K562 (cell line): ENCODE data around the gene APOBEC3A. TPM values are rescaled to one million over a fixed set of nuclear protein-coding genes. Genes with fewer than 3 reads are reported as not detected.
A peak's percentile ranks its signal among the peaks of the same experiment; 100 is the strongest.

Experiments used
- ATAC-seq: fragments of 200-7000 bp; cut with Tn5 transposase; 3 replicates; pipeline ENCODE4 v1.9.1; 2020; ENCODE audit warnings: moderate library complexity
- BruUV-seq: library from RNA; stranded (reverse); fragments of 400-500 nt; replicated peaks from 2 replicates; lab custom pipeline; 2021; lab: Mats Ljungman, UMichigan
- CTCF ChIA-PET: fragments of 300-600 bp; formaldehyde crosslinking; extraction: SDS; loops from one replicate; lab custom pipeline; 2021; ENCODE audit warnings: low intra/inter-chr PET ratio; lab: Yijun Ruan, JAX
- POLR2A ChIA-PET: fragments of 300-600, 350-650 bp; sonication (Branson Sonifier 250); formaldehyde crosslinking; extraction: SDS; loops from one replicate; lab custom pipeline; 2021; ENCODE audit warnings: antibody characterized with exemption, inconsistent platforms; lab: Yijun Ruan, JAX
- DNase-seq, 4 experiments: peaks; one replicate each; pipeline versions ENCODE4 v3.0.0 to v3.0.0-alpha.2; 2011 to 2018; ENCODE audit warnings: low spot score in 3 of 4, mixed read lengths in 3 of 4; ENCODE audit errors: extremely low read depth in 1 of 4
- FAIRE-seq: peaks from 2 replicates; lab custom pipeline; 2011; peaks lifted over from hg19 to GRCh38; lab: Jason Lieb, UNC
- H2AFZ ChIP-seq: 2 replicates; pipeline ENCODE4 v1.6.0; 2011; ENCODE audit warnings: low read depth, low read length, control low read depth, inconsistent platforms
- H3K27ac ChIP-seq: fragments of 200-600 bp; 3 replicates; pipeline ENCODE4 v1.8.0; 2011; ENCODE audit warnings: low read depth, mild to moderate bottlenecking, control low read depth, inconsistent platforms, low read length, moderate library complexity, mixed read lengths; ENCODE audit errors: extremely low read depth
- H3K27me3 ChIP-seq, 2 experiments: fragments of 300-600 bp in 1 of 2; 2 replicates in 1 of 2; 3 replicates in 1 of 2; pipeline versions ENCODE4 v1.6.0 to v1.8.0; 2011; ENCODE audit warnings: inconsistent platforms in 2 of 2, low read length in 2 of 2, mild to moderate bottlenecking in 1 of 2, mixed read lengths in 1 of 2, moderate library complexity in 1 of 2; ENCODE audit not compliant: control insufficient read depth in 2 of 2, insufficient read depth in 2 of 2
- H3K36me3 ChIP-seq: fragments of 300-600 bp; 3 replicates; pipeline ENCODE4 v1.8.0; 2011; ENCODE audit warnings: mild to moderate bottlenecking, low read length, inconsistent platforms; ENCODE audit not compliant: control insufficient read depth, insufficient read depth
- H3K4me1 ChIP-seq, 2 experiments: fragments of 200-600 bp in 1 of 2; replicated peaks in 1 of 2; 2 replicates in 1 of 2; 3 replicates in 1 of 2; pipeline versions ENCODE4 v1.5.1 to v1.8.0; 2011; ENCODE audit warnings: inconsistent platforms in 2 of 2, low read length in 2 of 2, mild to moderate bottlenecking in 1 of 2, mixed read lengths in 1 of 2, moderate library complexity in 1 of 2; ENCODE audit not compliant: control insufficient read depth in 2 of 2, insufficient read depth in 2 of 2
- H3K4me2 ChIP-seq: 2 replicates; pipeline ENCODE4 v1.6.1; 2011; ENCODE audit warnings: low read length, control low read depth, inconsistent platforms, mixed read lengths; ENCODE audit not compliant: insufficient read depth
- H3K4me3 ChIP-seq: fragments of 200-600 bp; sonication (generic), shearing (Covaris generic); 2 replicates; pipeline ENCODE4 v1.5.1; 2016; ENCODE audit warnings: control low read depth, inconsistent platforms
- H3K79me2 ChIP-seq: fragments of 200-600 bp; 3 replicates; pipeline ENCODE4 v1.8.0; 2011; ENCODE audit warnings: low read length, inconsistent platforms; ENCODE audit not compliant: control insufficient read depth, insufficient read depth
- H3K9ac ChIP-seq, 2 experiments: 2 replicates each; pipeline versions ENCODE4 v1.6.0 to v1.6.1; 2011; ENCODE audit warnings: low read depth in 2 of 2, low read length in 2 of 2, control low read depth in 1 of 2, inconsistent platforms in 1 of 2, mild to moderate bottlenecking in 1 of 2, mixed read lengths in 1 of 2; ENCODE audit not compliant: insufficient read depth in 1 of 2
- H3K9me1 ChIP-seq: one replicate; pipeline ENCODE4 v1.6.0; 2011; ENCODE audit warnings: inconsistent platforms, mild to moderate bottlenecking, low read length, moderate library complexity; ENCODE audit not compliant: control insufficient read depth, insufficient read depth
- H3K9me3 ChIP-seq: replicated peaks from 2 replicates; pipeline ENCODE4 v1.5.1; 2011; ENCODE audit warnings: low read depth, low read length, inconsistent platforms; ENCODE audit not compliant: control insufficient read depth, insufficient read depth
- H4K20me1 ChIP-seq: replicated peaks from 2 replicates; pipeline ENCODE4 v1.6.1; 2011; ENCODE audit warnings: low read length, inconsistent platforms, mixed read lengths; ENCODE audit not compliant: control insufficient read depth, insufficient read depth
- FOS ChIP-seq: IDR thresholded peaks from 3 replicates; pipeline ENCODE4 v1.6.1; 2011; ENCODE audit not compliant: insufficient read length; ENCODE audit errors: extremely low read depth
- HMGN3 ChIP-seq: IDR thresholded peaks from 2 replicates; pipeline ENCODE4 v1.6.1; 2011; ENCODE audit warnings: borderline replicate concordance, low read depth, mild to moderate bottlenecking, mixed read lengths, low read length; ENCODE audit not compliant: insufficient read length; ENCODE audit errors: extremely low read depth
- SMC3 ChIP-seq: conservative IDR thresholded peaks from 2 replicates; pipeline ENCODE4 v1.6.1; 2011; ENCODE audit warnings: low read depth, low read length, improper control_type of control experiment; ENCODE audit not compliant: insufficient read depth
- STAG1 ChIP-seq: sonication (generic); formaldehyde crosslinking; IDR thresholded peaks from 2 replicates; pipeline ENCODE4 v1.5.0; 2020; ENCODE audit warnings: missing genetic modification reagents, borderline replicate concordance
- ZNF311 ChIP-seq: fragments of 250-450 bp; sonication (Bioruptor Pico); IDR thresholded peaks from 2 replicates; pipeline ENCODE4 v1.4.0; 2020; ENCODE audit warnings: mild to moderate bottlenecking, moderate library complexity
- WGBS: fragments of 100-300 bp; shearing (Covaris generic); methylation state at CpG from one replicate; pipeline ENCODE4 v1.1.6; 2016; ENCODE audit warnings: low coverage, mixed read lengths; ENCODE audit not compliant: insufficient coverage; ENCODE audit errors: missing lambda C conversion rate; 5-methylcytosine and 5-hydroxymethylcytosine counted together
- in situ Hi-C: fragments of 300-500 bp; cut with MboI; formaldehyde crosslinking; loops from 4 replicates; pipeline ENCODE4 v1.15.0; 2018; ENCODE audit warnings: inconsistent platforms, mixed read lengths
- intact Hi-C: fragments of 100-400 bp; cut with micrococcal nuclease; formaldehyde crosslinking; loops from 2 replicates; pipeline ENCODE4 v1.14.2; 2022
- polyA plus RNA-seq, 8 experiments: library from polyadenylated mRNA; depleted of rRNA in 4 of 8; stranded (reverse) in 5 of 8; unstranded in 3 of 8; fragments of >200 nt; fragmentation: Nextera tagmentation in 2 of 8; fragmentation: Illumina TruSeq in 1 of 8; extraction: Ambion mirVana in 2 of 8; extraction: Trizol in 1 of 8; gene quantifications; 2 replicates each; pipeline versions ENCODE4 v1.2.1 to v1.2.3, GENCODE V29; 2011 to 2014; ENCODE audit warnings: inconsistent platforms in 1 of 8, missing spikeins in 1 of 8
- total RNA-seq, 7 experiments: library from RNA; depleted of rRNA in 6 of 7; stranded (reverse); fragments of >200 nt in 6 of 7; fragmentation: Illumina TruSeq in 2 of 7; extraction: Trizol in 2 of 7; gene quantifications; 2 replicates each; pipeline versions ENCODE4 v1.2.1 to v1.2.3, GENCODE V29; 2011 to 2021; ENCODE audit warnings: low replicate concordance in 1 of 7
- TF ChIP-seq, protein P1 (sequence below): fragments of 450-650 bp; IDR thresholded peaks from 2 replicates; pipeline ENCODE4 v1.6.1; 2016; ENCODE audit warnings: missing biosample characterization, missing genetic modification characterization
- TF ChIP-seq, protein P2 (sequence below), 3 experiments: IDR thresholded peaks in 2 of 3; conservative IDR thresholded peaks in 1 of 3; 2 replicates each; pipeline ENCODE4 v1.5.1; 2011 to 2012; ENCODE audit warnings: low read length in 3 of 3, mild to moderate bottlenecking in 3 of 3, control low read depth in 2 of 3, improper control_type of control experiment in 1 of 3, inconsistent platforms in 1 of 3, low read depth in 1 of 3, mixed read lengths in 1 of 3, moderate library complexity in 1 of 3; ENCODE audit not compliant: insufficient read depth in 2 of 3

Gene APOBEC3A
- total and polyA plus RNA-seq, 9 of the 15 experiments (the other 6 are each of a cell fraction or from before 2014, with no cell fraction given) = 0.04 TPM; not detected in 8

DNA sequence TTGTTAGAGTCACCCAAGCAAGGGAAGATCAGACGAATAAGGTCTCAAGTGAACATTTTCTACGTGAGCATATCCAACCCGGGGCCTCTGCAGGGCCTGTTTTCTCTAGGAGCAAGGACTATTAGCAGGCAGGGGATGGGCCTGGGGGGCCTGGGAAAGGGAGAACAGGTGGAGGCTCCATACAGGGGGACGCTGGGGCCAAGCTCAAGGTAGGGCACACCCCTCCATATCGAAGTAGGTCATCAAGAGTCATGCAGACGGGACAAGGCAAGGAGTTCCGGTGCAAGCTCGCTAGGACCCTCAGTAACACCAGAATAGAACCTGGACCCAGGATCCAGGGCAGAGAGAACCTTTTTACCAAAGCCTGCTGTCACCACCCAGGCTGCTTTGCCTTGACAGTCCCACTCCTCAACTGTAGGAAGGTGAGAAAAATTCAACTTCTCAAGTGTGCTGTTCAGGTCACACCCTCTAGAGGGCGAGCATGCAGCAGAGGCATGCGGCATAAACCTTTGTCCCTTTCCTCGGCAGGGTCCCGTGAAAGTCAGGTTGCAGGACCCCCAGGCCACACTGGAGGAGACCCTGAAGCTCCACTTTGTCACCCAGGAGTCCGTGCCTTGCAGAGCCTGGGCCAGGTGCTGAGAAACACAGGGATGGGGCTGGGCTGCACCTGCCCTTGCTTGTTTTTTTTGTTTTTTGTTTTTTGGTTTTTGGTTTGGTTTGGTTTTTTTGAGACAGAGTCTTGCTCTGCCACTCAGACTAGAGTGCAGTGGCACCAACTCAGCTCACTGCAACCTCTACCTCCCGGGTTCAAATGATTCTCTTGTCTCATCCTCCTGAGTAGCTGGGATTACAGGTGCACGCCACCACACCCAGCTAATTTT lies 16.1 kb downstream of the APOBEC3A start (continued):
- no peak for TF ChIP-seq HMGN3
- TF ChIP-seq, protein P1, sequence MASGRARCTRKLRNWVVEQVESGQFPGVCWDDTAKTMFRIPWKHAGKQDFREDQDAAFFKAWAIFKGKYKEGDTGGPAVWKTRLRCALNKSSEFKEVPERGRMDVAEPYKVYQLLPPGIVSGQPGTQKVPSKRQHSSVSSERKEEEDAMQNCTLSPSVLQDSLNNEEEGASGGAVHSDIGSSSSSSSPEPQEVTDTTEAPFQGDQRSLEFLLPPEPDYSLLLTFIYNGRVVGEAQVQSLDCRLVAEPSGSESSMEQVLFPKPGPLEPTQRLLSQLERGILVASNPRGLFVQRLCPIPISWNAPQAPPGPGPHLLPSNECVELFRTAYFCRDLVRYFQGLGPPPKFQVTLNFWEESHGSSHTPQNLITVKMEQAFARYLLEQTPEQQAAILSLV (tag) = no peak
- peak; percentile 50 for TF ChIP-seq SMC3
- TF ChIP-seq STAG1 (CRISPR knock-in tag) = peak; percentile 34; the same call in 1 of the 2 replicates

DNA sequence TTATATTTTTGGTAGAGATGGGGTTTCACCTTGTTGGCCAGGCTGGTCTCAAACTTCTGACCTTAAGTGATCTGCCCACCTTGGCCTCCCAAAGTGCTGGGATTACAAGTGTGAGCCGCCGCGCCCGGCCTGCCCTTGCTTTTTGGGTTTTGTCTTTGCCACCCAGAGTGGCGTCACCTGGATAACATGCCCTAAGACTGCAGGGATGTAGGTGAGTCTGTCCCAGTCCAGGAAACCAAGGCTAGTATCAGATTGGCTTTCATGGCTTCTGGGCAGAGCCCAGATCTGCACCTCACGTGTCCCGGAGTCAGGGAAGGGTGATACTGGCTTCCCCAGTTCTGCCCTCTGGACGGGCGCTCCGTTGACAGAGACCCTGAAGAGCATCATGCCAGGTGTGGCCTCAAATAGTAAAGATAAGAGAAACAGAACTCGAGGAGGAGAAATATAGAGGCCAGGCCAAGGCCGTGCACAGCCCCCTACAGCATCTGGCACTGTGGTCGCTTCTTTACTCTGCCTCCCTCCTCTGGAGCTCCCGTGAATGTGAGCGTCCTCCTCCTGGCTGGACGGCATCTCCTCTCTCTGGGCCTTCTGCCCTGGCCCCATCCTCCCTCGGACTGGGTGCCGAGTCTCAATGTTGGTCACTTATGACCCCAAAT lies 16.9 kb downstream of the APOBEC3A start:
- POLR2A ChIA-PET = interaction anchor here (0.6 to 0.8 kb wide), 3 partner anchors 10 to 217 kb away, joined by 3 to 4 read pairs (median 3); no protein-coding TSS in a partner anchor
- Histone ChIP-seq H3K9me1 (no peaks in the 10 kb centered on the region), H3K4me3 (no peak overlapping the region), H3K36me3 (no peaks in the 10 kb centered on the region), H3K4me2 (no peak overlapping the region), H3K9me3 (no peaks in the 10 kb centered on the region), H3K27ac (no peak overlapping the region), H4K20me1 (no peaks in the 10 kb centered on the region), H3K4me1 (no peaks in the 10 kb centered on the region; a peak in 1 of 5 replicates), H3K9ac (no peak overlapping the region), H3K27me3 (peaks cover 0 to 20% of the 10 kb centered on the region in 2 experiments; a peak in 3 of 5 replicates), H2AFZ (no peak overlapping the region; the same call in 1 of the 2 replicates), H3K79me2 (no peaks in the 10 kb centered on the region)
- TF ChIP-seq, protein P2, sequence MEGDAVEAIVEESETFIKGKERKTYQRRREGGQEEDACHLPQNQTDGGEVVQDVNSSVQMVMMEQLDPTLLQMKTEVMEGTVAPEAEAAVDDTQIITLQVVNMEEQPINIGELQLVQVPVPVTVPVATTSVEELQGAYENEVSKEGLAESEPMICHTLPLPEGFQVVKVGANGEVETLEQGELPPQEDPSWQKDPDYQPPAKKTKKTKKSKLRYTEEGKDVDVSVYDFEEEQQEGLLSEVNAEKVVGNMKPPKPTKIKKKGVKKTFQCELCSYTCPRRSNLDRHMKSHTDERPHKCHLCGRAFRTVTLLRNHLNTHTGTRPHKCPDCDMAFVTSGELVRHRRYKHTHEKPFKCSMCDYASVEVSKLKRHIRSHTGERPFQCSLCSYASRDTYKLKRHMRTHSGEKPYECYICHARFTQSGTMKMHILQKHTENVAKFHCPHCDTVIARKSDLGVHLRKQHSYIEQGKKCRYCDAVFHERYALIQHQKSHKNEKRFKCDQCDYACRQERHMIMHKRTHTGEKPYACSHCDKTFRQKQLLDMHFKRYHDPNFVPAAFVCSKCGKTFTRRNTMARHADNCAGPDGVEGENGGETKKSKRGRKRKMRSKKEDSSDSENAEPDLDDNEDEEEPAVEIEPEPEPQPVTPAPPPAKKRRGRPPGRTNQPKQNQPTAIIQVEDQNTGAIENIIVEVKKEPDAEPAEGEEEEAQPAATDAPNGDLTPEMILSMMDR (IDR thresholded peaks at IDR 0.05 in 2 of 3, conservative IDR thresholded peaks at IDR 0.05 in 1 of 3; ENCODE audit: insufficient read depth in 2 of 3, low read depth in 1 of 3, low read length in 3 of 3) = 0 out of 6 replicates have a peak, but pooled peaks of 1 of the 3 experiments have one; percentile 9
- TF ChIP-seq FOS = no peak
- TF ChIP-seq ZNF311 (CRISPR knock-in tag) = no peak
- in situ Hi-C loops (no loop called here), intact Hi-C loops (no loop called here)
- no peak for DNase-seq
- no peak for ATAC-seq
- no TSS peak for BruUV-seq
- CTCF ChIA-PET = no interaction called here
- WGBS = 30% methylated on average over 18 of the region's 18 CpGs
- FAIRE-seq = no peak
